HG03571 (cell line): ENCODE measurements around the gene PRKCE.
A peak's percentile ranks its signal among the peaks of the same experiment; 100 is the strongest.
"Not testable (repeated sequence)": the region's sequence is repeated elsewhere in the genome, so short reads cannot be mapped to it uniquely, and the experiment has no call there.

Source experiments
- ATAC-seq: cut with Tn5 transposase; IDR thresholded peaks from one replicate; pipeline ENCODE4 v1.9.1; 2021; ENCODE audit not compliant: unreplicated experiment

Gene PRKCE

GRCh38 chr2:46198164-46198883 lies 546.8 kb downstream of the PRKCE start:
- no peak for ATAC-seq

GRCh38 chr2:46198966-46199365 lies 547.5 kb downstream of the PRKCE start:
- ATAC-seq = no peak

GRCh38 chr2:46200100-46200690 lies 548.7 kb downstream of the PRKCE start:
- no peak for ATAC-seq

- no peak for ATAC-seq
Observed at GRCh38 chr2:46200861-46201605, 549.6 kb downstream of the PRKCE start.

GRCh38 chr2:46202453-46202852 lies 551.0 kb downstream of the PRKCE start:
- ATAC-seq = no peak

- ATAC-seq = no peak
Observed at GRCh38 chr2:46202987-46203386, 551.5 kb downstream of the PRKCE start.

- not testable (repeated sequence) for ATAC-seq
Observed at GRCh38 chr2:46203636-46204035, 552.2 kb downstream of the PRKCE start.

- no peak for ATAC-seq
Observed at GRCh38 chr2:46207591-46207990, 556.1 kb downstream of the PRKCE start.

- ATAC-seq = no peak
Observed at GRCh38 chr2:46208766-46209165, 557.3 kb downstream of the PRKCE start.

GRCh38 chr2:46210063-46210462 lies 558.6 kb downstream of the PRKCE start:
- no peak for ATAC-seq

- ATAC-seq = no peak
Observed at GRCh38 chr2:46211461-46211860, 560.0 kb downstream of the PRKCE start.

GRCh38 chr2:46213906-46214305 lies 562.4 kb downstream of the PRKCE start:
- no peak for ATAC-seq

- ATAC-seq = no peak
Observed at GRCh38 chr2:46216213-46216612, 564.7 kb downstream of the PRKCE start.

GRCh38 chr2:46223514-46223913 lies 572.0 kb downstream of the PRKCE start:
- not testable (repeated sequence) for ATAC-seq

GRCh38 chr2:46225150-46225625 lies 573.7 kb downstream of the PRKCE start:
- no peak for ATAC-seq

- no peak for ATAC-seq
Observed at GRCh38 chr2:46225730-46226129, 574.3 kb downstream of the PRKCE start.

GRCh38 chr2:46226620-46227019 lies 575.1 kb downstream of the PRKCE start:
- ATAC-seq = no peak

GRCh38 chr2:46227022-46227421 lies 575.5 kb downstream of the PRKCE start:
- ATAC-seq = no peak

- no peak for ATAC-seq
Observed at GRCh38 chr2:46227674-46228289, 576.3 kb downstream of the PRKCE start.

- peak; percentile 72 for ATAC-seq
Observed at GRCh38 chr2:46229134-46230063, 577.9 kb downstream of the PRKCE start.
